VCaP (cell line): Measurements from ENCODE around the gene ATP2A3.
A peak's percentile ranks its signal among the peaks of the same experiment; 100 is the strongest.

Source experiments
- H3K27ac ChIP-seq: fragments of 450-650 bp; 2 replicates; pipeline ENCODE4 v1.5.1; 2017
- TF ChIP-seq, protein P1 (sequence below): fragments of 450-650 bp; conservative IDR thresholded peaks from 2 replicates; pipeline ENCODE4 v1.5.1; 2017; ENCODE audit warnings: mild to moderate bottlenecking, moderate library complexity

ATP2A3 gene

DNA sequence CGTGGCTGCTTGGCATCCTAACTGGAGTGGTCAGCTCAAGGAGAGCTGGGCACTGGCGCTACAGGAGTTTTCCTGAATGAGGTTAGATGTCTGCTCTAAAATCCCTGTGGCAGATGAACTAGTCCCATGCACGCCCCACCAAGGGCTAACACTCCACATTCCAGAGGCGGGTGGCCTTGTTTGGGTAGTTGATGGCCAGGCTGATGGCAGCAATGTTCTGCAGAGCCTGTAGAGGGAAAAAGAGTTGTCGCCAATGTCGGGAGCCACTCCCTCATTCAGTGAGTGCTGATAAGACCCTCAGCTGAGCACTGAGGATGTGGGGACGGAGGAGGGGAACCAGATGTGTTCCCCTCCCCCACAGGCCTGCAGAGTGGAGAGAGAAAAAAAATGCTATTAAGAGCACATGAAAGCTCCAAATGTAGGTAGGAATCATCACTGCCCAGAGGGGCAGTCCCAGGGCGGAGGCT, 42.5 kb upstream of the ATP2A3 start:
- TF ChIP-seq, protein P1, sequence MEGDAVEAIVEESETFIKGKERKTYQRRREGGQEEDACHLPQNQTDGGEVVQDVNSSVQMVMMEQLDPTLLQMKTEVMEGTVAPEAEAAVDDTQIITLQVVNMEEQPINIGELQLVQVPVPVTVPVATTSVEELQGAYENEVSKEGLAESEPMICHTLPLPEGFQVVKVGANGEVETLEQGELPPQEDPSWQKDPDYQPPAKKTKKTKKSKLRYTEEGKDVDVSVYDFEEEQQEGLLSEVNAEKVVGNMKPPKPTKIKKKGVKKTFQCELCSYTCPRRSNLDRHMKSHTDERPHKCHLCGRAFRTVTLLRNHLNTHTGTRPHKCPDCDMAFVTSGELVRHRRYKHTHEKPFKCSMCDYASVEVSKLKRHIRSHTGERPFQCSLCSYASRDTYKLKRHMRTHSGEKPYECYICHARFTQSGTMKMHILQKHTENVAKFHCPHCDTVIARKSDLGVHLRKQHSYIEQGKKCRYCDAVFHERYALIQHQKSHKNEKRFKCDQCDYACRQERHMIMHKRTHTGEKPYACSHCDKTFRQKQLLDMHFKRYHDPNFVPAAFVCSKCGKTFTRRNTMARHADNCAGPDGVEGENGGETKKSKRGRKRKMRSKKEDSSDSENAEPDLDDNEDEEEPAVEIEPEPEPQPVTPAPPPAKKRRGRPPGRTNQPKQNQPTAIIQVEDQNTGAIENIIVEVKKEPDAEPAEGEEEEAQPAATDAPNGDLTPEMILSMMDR = no peak
- H3K27ac ChIP-seq = no peak overlapping the region

DNA sequence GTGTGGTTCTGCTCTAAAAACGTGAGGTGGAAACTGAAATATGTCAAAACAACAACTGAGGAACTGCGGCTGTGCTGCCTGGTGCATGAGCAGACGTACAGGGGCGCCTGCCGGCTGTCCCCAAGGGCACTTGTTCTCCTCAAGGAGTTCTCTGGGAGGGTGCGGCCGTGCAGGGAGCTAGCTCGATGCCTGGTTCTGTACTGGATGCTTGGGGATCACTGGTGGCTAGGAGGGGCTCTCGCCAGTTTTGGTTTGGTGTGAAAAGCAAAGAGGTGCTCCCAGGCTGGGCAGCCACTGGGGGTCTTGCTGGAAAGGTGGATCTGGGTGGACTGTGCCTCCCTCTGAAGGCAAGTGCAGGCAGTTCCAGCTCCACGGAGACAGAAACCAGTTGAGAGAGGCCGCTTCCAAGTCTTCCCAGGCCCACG, 41.9 kb upstream of the ATP2A3 start:
- H3K27ac ChIP-seq = no peak overlapping the region

DNA sequence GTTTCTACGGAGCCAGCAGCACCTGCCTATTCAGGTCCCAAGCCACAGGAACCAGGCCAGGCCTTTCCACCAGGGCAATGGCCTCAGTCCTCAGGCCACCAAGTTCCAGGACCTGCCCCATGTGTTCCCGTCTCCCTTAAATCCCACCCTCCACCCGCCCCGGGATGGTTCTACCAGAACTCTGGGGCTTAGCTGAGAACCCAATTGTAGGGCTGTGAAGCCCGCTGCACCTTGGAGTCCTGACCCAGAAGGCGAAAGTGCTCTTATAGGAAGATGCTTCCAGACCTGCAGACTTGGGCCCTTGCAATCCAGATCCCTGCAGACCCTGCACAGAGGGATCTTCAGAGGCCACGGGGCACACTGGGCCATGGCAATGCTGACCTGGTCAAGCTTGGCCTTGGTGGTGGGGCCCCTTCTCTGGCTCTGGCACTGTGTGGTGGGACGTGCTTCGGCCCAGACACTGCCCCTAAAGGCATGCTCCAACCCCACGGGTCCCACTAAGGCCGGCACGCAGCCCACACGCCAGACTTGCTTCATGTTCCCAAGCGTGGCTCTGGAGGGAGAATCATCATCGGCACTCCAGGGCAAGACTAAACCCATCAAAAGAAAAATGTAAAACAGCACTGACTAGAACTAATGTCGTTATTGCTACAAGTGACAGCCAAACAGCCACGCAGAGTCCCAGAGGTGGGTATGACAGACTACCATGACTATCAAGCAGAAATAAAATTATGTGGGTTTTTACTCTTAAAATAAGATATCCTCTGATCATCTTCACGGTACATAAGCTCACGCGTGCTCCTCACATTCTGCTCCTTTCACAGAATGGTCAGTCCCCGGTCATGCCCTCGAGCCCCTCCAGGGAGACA, 41.3 kb upstream of the ATP2A3 start:
- TF ChIP-seq, protein P1 = no peak
- peak overlapping the region; percentile 66 for H3K27ac ChIP-seq

More for the DNA sequence above, 41.9 kb upstream of the ATP2A3 start:
- TF ChIP-seq, protein P1 = no peak

DNA sequence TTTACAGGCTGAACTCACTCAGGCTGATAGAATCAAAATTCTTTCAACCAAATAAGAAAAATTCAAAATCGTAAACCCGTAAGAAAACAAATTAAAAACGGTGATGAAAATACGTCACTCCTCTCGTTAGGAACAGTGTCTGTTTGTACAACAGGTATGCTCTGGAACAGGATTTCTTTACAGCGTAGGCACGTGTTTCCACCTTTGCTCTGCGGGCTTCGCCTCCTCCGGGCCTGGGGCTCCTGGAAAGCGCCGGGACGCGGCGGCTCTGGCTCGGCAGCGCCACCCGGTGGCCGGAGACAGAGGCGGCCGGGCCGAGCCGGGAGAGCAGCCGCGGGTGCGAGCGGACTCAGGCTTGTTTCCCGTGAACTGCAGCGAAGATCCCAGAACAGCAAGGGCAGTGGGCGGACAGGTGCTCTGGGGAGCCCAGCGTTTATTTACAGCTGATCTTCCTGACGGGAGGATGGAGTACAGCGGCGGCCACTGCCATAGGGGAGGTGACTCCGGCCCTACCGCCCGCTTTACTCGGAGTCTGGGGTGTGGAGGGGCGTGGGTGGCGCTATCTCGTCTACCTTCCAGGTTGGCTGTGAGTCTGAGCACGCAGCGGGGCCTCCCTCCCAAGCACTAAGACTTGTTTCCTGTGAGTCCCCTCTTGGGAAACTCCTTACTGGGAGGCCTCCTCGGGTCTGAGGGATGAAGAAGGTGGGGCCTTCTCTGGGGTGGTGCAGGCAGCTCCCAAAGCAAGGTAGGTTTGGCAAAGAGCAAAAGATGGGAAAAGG, 40.5 kb upstream of the ATP2A3 start:
- peak overlapping the region; percentile 66 for H3K27ac ChIP-seq
- TF ChIP-seq, protein P1 = peak; percentile 97

DNA sequence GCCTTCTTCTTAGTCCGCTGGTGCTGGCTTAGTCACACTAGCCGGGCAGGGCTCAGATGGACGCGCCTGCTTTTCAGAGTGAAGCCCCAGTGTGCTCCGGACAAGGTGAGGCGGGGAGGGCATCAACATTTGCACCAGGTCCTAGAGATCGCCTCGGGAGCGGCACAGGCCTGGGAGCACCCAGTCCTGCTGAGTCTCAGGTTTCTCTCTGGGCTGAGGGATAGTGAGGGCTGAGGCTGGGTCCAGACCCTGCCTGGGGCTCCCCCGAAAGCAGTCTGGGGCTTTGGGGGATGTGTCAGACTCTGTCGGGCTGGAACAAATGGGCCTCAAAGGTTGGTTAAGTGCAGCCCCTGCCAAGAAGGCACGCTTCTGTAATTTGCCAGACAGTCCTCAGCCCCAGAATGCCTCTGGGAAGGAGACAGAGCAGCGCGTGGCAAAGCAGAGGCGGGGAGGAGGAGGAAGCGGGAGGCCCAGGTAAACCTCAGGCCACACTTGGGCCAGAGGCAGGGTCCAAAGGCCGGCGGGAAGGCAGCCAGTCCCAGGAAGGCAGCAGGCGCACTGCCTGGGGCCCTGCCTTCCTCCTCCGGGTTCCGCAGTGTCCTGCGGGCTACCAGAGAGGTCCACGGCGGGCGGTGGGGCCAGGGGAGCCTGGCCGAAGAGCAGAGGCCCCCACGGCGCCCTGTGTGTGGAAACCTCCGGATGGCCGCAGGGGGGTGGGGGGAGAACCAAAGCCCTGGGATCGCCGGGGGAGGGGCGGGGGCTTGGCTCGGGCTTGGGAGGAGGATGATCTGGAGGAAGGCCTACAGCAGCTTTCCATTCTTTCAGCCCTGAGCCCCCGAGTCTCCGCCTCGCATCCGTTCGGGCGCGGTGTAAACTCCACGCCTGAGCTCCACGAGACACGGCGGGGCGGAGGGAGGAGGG, 39.5 kb upstream of the ATP2A3 start:
- peak overlapping the region; percentile 66 for H3K27ac ChIP-seq
- TF ChIP-seq, protein P1 = no peak

DNA sequence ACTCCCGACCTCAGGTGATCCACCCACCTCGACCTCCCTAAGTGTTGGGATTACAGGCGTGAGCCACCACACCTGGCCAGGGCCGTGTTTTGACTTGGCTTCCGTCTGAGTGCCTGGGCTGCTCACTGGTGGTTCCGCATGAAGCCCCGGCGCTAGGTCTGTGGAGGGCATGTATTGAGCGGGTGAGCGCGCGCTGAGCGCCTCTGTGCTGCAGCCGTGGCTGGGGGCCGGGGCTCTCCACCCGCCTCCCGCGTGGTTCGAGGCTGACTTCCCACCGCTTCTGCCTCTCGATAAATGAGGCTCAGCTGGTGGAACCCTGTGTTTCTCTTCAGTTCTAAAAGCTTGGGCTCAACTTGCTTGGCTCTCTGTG, 38.9 kb upstream of the ATP2A3 start:
- H3K27ac ChIP-seq = peak overlapping the region; percentile 66

More for the DNA sequence above, 38.9 kb upstream of the ATP2A3 start:
- TF ChIP-seq, protein P1 = no peak
